ENCODE data around the gene PPP1R12B.

PPP1R12B gene

GRCh38 chr1:202317941-202318925 is 30.3 kb upstream of the PPP1R12B start:
- Histone ChIP-seq H3K36me3 (ENCODE audit: control insufficient read depth, insufficient read depth, low read length) (no peaks in the 10 kb centered on the region), H3K4me1 (ENCODE audit: control insufficient read depth, insufficient read depth, low read length, poor library complexity, severe bottlenecking) (no peaks in the 10 kb centered on the region), H3K27ac (ENCODE audit: low read depth, low read length, severe bottlenecking) (no peak overlapping the region), H3K4me3 (ENCODE audit: extremely low read depth, insufficient read depth, low read length, poor library complexity, severe bottlenecking) (no peak overlapping the region), H3K9me3 (ENCODE audit: control insufficient read depth, low read length) (no peaks in the 10 kb centered on the region)
- 90 to 92% methylated on average over 43 to 52 of the region's 52 CpGs for WGBS, 2 experiments (ENCODE audit: insufficient coverage in 2 of 2)

GRCh38 chr1:202319381-202320080 is 29.0 kb upstream of the PPP1R12B start:
- no CpG with 5 or more reads among the region's 4 CpGs for WGBS, 2 experiments (ENCODE audit: insufficient coverage in 2 of 2)
- H3K4me1 ChIP-seq (ENCODE audit: control insufficient read depth, insufficient read depth, low read length, poor library complexity, severe bottlenecking) = no peaks in the 10 kb centered on the region
- no peaks in the 10 kb centered on the region for H3K9me3 ChIP-seq (ENCODE audit: control insufficient read depth, low read length)
- no peaks in the 10 kb centered on the region for H3K36me3 ChIP-seq (ENCODE audit: control insufficient read depth, insufficient read depth, low read length)
- no peak overlapping the region for H3K27ac ChIP-seq (ENCODE audit: low read depth, low read length, severe bottlenecking)
- no peak overlapping the region for H3K4me3 ChIP-seq (ENCODE audit: extremely low read depth, insufficient read depth, low read length, poor library complexity, severe bottlenecking)

GRCh38 chr1:202320081-202320405 is 28.5 kb upstream of the PPP1R12B start:
- H3K9me3 ChIP-seq (ENCODE audit: control insufficient read depth, low read length) = no peaks in the 10 kb centered on the region
- no peaks in the 10 kb centered on the region for H3K4me1 ChIP-seq (ENCODE audit: control insufficient read depth, insufficient read depth, low read length, poor library complexity, severe bottlenecking)
- no peak overlapping the region for H3K27ac ChIP-seq (ENCODE audit: low read depth, low read length, severe bottlenecking)
- H3K36me3 ChIP-seq (ENCODE audit: control insufficient read depth, insufficient read depth, low read length) = no peaks in the 10 kb centered on the region
- H3K4me3 ChIP-seq (ENCODE audit: extremely low read depth, insufficient read depth, low read length, poor library complexity, severe bottlenecking) = no peak overlapping the region

- H3K4me3 ChIP-seq (ENCODE audit: extremely low read depth, insufficient read depth, low read length, poor library complexity, severe bottlenecking) = no peak overlapping the region
- no peaks in the 10 kb centered on the region for H3K9me3 ChIP-seq (ENCODE audit: control insufficient read depth, low read length)
- no peaks in the 10 kb centered on the region for H3K36me3 ChIP-seq (ENCODE audit: control insufficient read depth, insufficient read depth, low read length)
- H3K27ac ChIP-seq (ENCODE audit: low read depth, low read length, severe bottlenecking) = no peak overlapping the region
- H3K4me1 ChIP-seq (ENCODE audit: control insufficient read depth, insufficient read depth, low read length, poor library complexity, severe bottlenecking) = no peaks in the 10 kb centered on the region
- 86 to 93% methylated on average over 3 of the region's 4 CpGs for WGBS, 2 experiments (ENCODE audit: insufficient coverage in 2 of 2)
Measured at GRCh38 chr1:202323731-202324130, 24.8 kb upstream of the PPP1R12B start.

GRCh38 chr1:202324646-202325045 is 23.9 kb upstream of the PPP1R12B start:
- no peak overlapping the region for H3K27ac ChIP-seq (ENCODE audit: low read depth, low read length, severe bottlenecking)
- H3K4me1 ChIP-seq (ENCODE audit: control insufficient read depth, insufficient read depth, low read length, poor library complexity, severe bottlenecking) = no peaks in the 10 kb centered on the region
- H3K9me3 ChIP-seq (ENCODE audit: control insufficient read depth, low read length) = no peaks in the 10 kb centered on the region
- 100% methylated on average over 1 to 2 of the region's 2 CpGs for WGBS, 2 experiments (ENCODE audit: insufficient coverage in 2 of 2)
- peaks cover 5% of the 10 kb centered on the region for H3K36me3 ChIP-seq (ENCODE audit: control insufficient read depth, insufficient read depth, low read length)
- H3K4me3 ChIP-seq (ENCODE audit: extremely low read depth, insufficient read depth, low read length, poor library complexity, severe bottlenecking) = no peak overlapping the region

- Histone ChIP-seq H3K9me3 (ENCODE audit: control insufficient read depth, low read length) (no peaks in the 10 kb centered on the region), H3K4me3 (ENCODE audit: extremely low read depth, insufficient read depth, low read length, poor library complexity, severe bottlenecking) (no peak overlapping the region), H3K4me1 (ENCODE audit: control insufficient read depth, insufficient read depth, low read length, poor library complexity, severe bottlenecking) (no peaks in the 10 kb centered on the region), H3K36me3 (ENCODE audit: control insufficient read depth, insufficient read depth, low read length) (peaks cover 50% of the 10 kb centered on the region), H3K27ac (ENCODE audit: low read depth, low read length, severe bottlenecking) (no peak overlapping the region)
Measured at GRCh38 chr1:202329891-202330290, 18.6 kb upstream of the PPP1R12B start.

GRCh38 chr1:202333861-202334260 is 14.6 kb upstream of the PPP1R12B start:
- no peak overlapping the region for H3K27ac ChIP-seq (ENCODE audit: low read depth, low read length, severe bottlenecking)
- peaks cover 70% of the 10 kb centered on the region for H3K36me3 ChIP-seq (ENCODE audit: control insufficient read depth, insufficient read depth, low read length)
- H3K9me3 ChIP-seq (ENCODE audit: control insufficient read depth, low read length) = no peaks in the 10 kb centered on the region
- no peak overlapping the region for H3K4me3 ChIP-seq (ENCODE audit: extremely low read depth, insufficient read depth, low read length, poor library complexity, severe bottlenecking)
- no peaks in the 10 kb centered on the region for H3K4me1 ChIP-seq (ENCODE audit: control insufficient read depth, insufficient read depth, low read length, poor library complexity, severe bottlenecking)
- WGBS, 2 experiments (ENCODE audit: insufficient coverage in 2 of 2) = no CpG with 5 or more reads among the region's 4 CpGs

- Histone ChIP-seq H3K36me3 (ENCODE audit: control insufficient read depth, insufficient read depth, low read length) (peaks cover 7% of the 10 kb centered on the region), H3K27ac (ENCODE audit: low read depth, low read length, severe bottlenecking) (no peak overlapping the region), H3K4me3 (ENCODE audit: extremely low read depth, insufficient read depth, low read length, poor library complexity, severe bottlenecking) (no peak overlapping the region), H3K9me3 (ENCODE audit: control insufficient read depth, low read length) (no peaks in the 10 kb centered on the region), H3K4me1 (ENCODE audit: control insufficient read depth, insufficient read depth, low read length, poor library complexity, severe bottlenecking) (peaks cover 4% of the 10 kb centered on the region)
- WGBS, 2 experiments (ENCODE audit: insufficient coverage in 2 of 2) = 100% methylated on average over 1 of the region's 4 CpGs; no CpG with 5 or more reads in 1 of the 2 experiments
Measured at GRCh38 chr1:202343652-202344349, 4.7 kb upstream of the PPP1R12B start.

- no peak overlapping the region for H3K4me3 ChIP-seq (ENCODE audit: extremely low read depth, insufficient read depth, low read length, poor library complexity, severe bottlenecking)
Measured at GRCh38 chr1:202348005-202348508, 442 bp upstream of the PPP1R12B start.

GRCh38 chr1:202349206-202349928 is 868 bp downstream of the PPP1R12B start:
- 0 to 2% methylated on average over 3 to 5 of the region's 12 CpGs for WGBS, 2 experiments (ENCODE audit: insufficient coverage in 2 of 2)
- H3K4me1 ChIP-seq (ENCODE audit: control insufficient read depth, insufficient read depth, low read length, poor library complexity, severe bottlenecking) = peaks cover 3% of the 10 kb centered on the region
- H3K36me3 ChIP-seq (ENCODE audit: control insufficient read depth, insufficient read depth, low read length) = no peaks in the 10 kb centered on the region
- peak overlapping the region; percentile 93 for H3K27ac ChIP-seq (ENCODE audit: low read depth, low read length, severe bottlenecking)
- H3K9me3 ChIP-seq (ENCODE audit: control insufficient read depth, low read length) = no peaks in the 10 kb centered on the region
- H3K4me3 ChIP-seq (ENCODE audit: extremely low read depth, insufficient read depth, low read length, poor library complexity, severe bottlenecking) = peak overlapping the region; percentile 79

More at GRCh38 chr1:202348005-202348508, 442 bp upstream of the PPP1R12B start:
- no peaks in the 10 kb centered on the region for H3K9me3 ChIP-seq (ENCODE audit: control insufficient read depth, low read length)
- H3K4me1 ChIP-seq (ENCODE audit: control insufficient read depth, insufficient read depth, low read length, poor library complexity, severe bottlenecking) = peaks cover 3% of the 10 kb centered on the region
- peak overlapping the region; percentile 93 for H3K27ac ChIP-seq (ENCODE audit: low read depth, low read length, severe bottlenecking)
- WGBS, 2 experiments (ENCODE audit: insufficient coverage in 2 of 2) = 0% methylated on average over 1 of the region's 6 CpGs; no CpG with 5 or more reads in 1 of the 2 experiments
- H3K36me3 ChIP-seq (ENCODE audit: control insufficient read depth, insufficient read depth, low read length) = no peaks in the 10 kb centered on the region

Data from mesodermal cell (in vitro differentiated cells).